Superior temporal gyrus (tissue), 1 donor: ENCODE data around the gene LDHD.

Experiments
- DNase-seq: peaks from one replicate; pipeline ENCODE4 v3.0.0-alpha.2; 2016; ENCODE audit errors: extremely low spot score

LDHD gene

DNA sequence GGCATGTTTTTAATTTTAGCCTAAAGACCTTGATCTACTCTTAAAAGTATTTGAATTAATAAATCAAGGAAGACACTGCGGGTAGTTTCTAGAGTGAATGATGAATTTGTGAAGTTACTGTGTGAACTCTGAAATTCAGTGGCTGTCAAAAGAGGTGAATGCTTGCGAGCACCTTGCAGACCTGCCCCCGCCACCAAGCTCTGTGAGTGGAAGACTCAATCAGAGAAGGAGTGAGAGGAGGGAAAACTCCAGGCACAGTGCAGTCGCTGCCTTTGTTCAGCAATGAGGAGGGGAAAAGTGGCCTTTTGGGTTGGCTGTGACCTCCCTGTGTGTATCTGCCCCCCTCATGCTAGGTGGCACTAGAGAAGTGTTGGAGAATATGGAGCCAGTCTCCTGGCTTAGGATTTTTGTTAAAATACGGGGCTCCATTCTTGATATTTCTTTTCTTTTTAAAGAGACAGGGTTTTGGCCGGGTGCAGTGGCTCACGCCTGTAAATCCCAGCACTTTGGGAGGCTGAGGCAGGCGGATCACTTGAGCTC, 53.0 kb downstream of the LDHD start:
- no peak for DNase-seq

DNA sequence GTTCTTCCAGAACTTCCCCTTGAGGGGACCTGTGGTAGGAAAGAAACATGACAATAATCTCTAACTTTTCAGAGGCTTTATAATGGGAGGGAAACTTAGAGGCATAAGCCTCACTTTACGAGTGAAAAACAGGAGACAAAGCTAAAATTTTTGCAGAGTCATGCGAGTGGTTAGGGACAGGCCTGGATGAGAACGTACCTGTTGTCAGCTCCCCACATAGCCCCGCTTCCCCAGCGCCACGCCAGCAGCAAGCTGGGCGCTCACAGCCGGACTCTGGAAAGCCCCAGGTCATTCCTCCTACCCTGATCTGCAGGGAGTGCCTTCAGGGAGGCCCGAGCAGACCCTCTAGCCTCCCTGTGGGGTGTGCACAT, 53.6 kb downstream of the LDHD start:
- no peak for DNase-seq

DNA sequence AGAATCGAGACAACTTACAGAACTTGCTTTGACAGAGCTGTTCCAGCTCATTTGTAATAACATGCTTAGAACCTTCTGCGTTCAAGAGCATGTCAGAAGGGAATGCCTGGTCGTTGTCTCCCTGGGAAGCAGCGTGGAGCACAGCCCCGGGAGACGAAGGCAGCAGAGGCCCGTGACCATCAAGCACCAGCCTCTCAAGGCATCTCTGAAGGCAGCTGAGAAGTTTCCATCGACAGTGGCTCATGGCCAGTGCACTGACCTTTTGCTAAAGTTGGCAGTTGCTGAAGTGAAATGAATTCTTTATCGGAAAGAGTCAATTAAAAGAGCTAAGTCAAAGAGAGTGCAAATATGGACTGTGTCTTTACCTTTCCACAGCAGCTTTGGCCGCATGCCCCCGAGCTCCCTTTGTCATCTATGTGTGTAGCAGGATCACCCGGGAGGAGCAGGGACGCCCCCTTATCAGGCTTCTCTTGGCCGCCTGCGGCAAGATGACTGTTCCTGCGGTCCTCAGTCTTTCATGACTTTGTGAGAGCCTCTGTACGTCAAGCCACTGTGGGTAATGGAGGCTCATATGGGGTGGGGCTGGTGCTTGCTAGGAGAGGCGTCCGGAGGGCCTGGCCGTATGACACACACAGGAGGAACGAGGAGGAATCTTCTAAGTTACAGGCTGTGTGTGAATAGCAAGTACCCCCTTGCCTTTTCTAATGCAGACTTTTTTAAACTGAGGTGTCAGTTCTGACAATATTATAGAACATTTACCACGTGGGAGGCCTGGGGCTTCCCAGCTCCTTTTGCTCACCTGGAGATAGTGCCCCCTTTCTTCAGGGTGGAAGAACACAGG, 54.2 kb downstream of the LDHD start:
- no peak for DNase-seq
